K562 (cell line): ENCODE results near the gene KCTD11. TPM values are rescaled to one million over a fixed set of nuclear protein-coding genes. Genes with fewer than 3 reads are reported as not detected.

Source experiments
- ARID2 ChIP-seq: fragments of 450-650 bp; IDR thresholded peaks from 2 replicates; pipeline ENCODE4 v1.6.1; 2017; ENCODE audit warnings: antibody characterized with exemption, mild to moderate bottlenecking
- BCLAF1 ChIP-seq, 2 experiments: fragments of 450-650 bp in 1 of 2; IDR thresholded peaks; 2 replicates each; pipeline ENCODE4 v1.6.1; 2011 to 2017; ENCODE audit warnings: low read depth in 2 of 2, antibody characterized with exemption in 1 of 2, borderline replicate concordance in 1 of 2, low read length in 1 of 2, mild to moderate bottlenecking in 1 of 2, mixed read lengths in 1 of 2; ENCODE audit not compliant: control insufficient read depth in 1 of 2
- FOXJ2 ChIP-seq: fragments of 200-800 bp; sonication (Bioruptor generic); IDR thresholded peaks from 2 replicates; pipeline ENCODE4 v1.6.1; 2016; ENCODE audit warnings: missing genetic modification characterization, missing compliant biosample characterization
- GTF2E2 ChIP-seq: fragments of 200-800 bp; sonication (Bioruptor generic); IDR thresholded peaks from 2 replicates; pipeline ENCODE4 v1.6.1; 2016; ENCODE audit warnings: missing genetic modification characterization, missing compliant biosample characterization
- IFI16 ChIP-seq: fragments of 250-450 bp; sonication (Bioruptor Pico); IDR thresholded peaks from 2 replicates; pipeline ENCODE4 v2.1.2; 2022; ENCODE audit warnings: mild to moderate bottlenecking, inconsistent platforms
- KHSRP ChIP-seq: fragments of 450-650 bp; IDR thresholded peaks from 2 replicates; pipeline ENCODE4 v1.6.1; 2017
- MTA2 ChIP-seq: fragments of 450-650 bp; IDR thresholded peaks from 2 replicates; pipeline ENCODE4 v1.6.1; 2016; ENCODE audit warnings: low read depth
- MTA3 ChIP-seq: fragments of 450-650 bp; formaldehyde crosslinking; IDR thresholded peaks from 2 replicates; pipeline ENCODE4 v1.6.1; 2017; ENCODE audit warnings: mild to moderate bottlenecking, borderline replicate concordance
- MXI1 ChIP-seq: IDR thresholded peaks from 2 replicates; pipeline ENCODE4 v1.6.1; 2011; ENCODE audit warnings: low read depth, mild to moderate bottlenecking, improper control_type of control experiment, low read length
- SRF ChIP-seq, 2 experiments: fragments of 250-450, 450-650 bp in 1 of 2; sonication (Bioruptor Pico) in 1 of 2; sonication (generic) in 1 of 2; formaldehyde crosslinking; IDR thresholded peaks; 2 replicates each; pipeline versions ENCODE4 v1.5.0 to v1.5.1; 2020 to 2022; ENCODE audit warnings: mild to moderate bottlenecking in 1 of 2, missing genetic modification reagents in 1 of 2
- SRSF9 ChIP-seq: fragments of 200-400 bp; formaldehyde crosslinking; IDR thresholded peaks from 2 replicates; pipeline ENCODE4 v1.6.1; 2017; ENCODE audit warnings: low read depth, low read length, borderline replicate concordance
- TBL1XR1 ChIP-seq, 2 experiments: IDR thresholded peaks; 2 replicates each; pipeline ENCODE4 v1.6.1; 2012; ENCODE audit warnings: improper control_type of control experiment in 2 of 2, low read length in 2 of 2, mild to moderate bottlenecking in 1 of 2
- TBP ChIP-seq: optimal IDR thresholded peaks from 2 replicates; pipeline ENCODE3; 2011; ENCODE audit warnings: low read depth, low read length, improper control_type of control experiment
- TOE1 ChIP-seq, 2 experiments: fragments of 450-650 bp in 1 of 2; sonication (generic) in 1 of 2; formaldehyde crosslinking in 1 of 2; IDR thresholded peaks; 2 replicates each; pipeline versions ENCODE4 v1.7.1 to v1.8.0; 2016 to 2022; ENCODE audit warnings: borderline replicate concordance in 2 of 2, mild to moderate bottlenecking in 2 of 2, antibody characterized with exemption in 1 of 2, inconsistent platforms in 1 of 2, low read depth in 1 of 2, missing genetic modification reagents in 1 of 2, moderate library complexity in 1 of 2
- TRIM24 ChIP-seq, 2 experiments: fragments of 450-650 bp; IDR thresholded peaks; 2 replicates each; pipeline ENCODE4 v1.6.1; 2016
- TSC22D4 ChIP-seq: fragments of 450-650 bp; IDR thresholded peaks from 2 replicates; pipeline ENCODE4 v1.6.1; 2016; ENCODE audit warnings: missing genetic modification characterization, missing biosample characterization, control low read depth
- UBTF ChIP-seq, 2 experiments: IDR thresholded peaks; 2 replicates each; pipeline ENCODE4 v1.6.1; 2012; ENCODE audit warnings: improper control_type of control experiment in 2 of 2, low read depth in 2 of 2, low read length in 2 of 2, borderline replicate concordance in 1 of 2
- ZBTB7A ChIP-seq: IDR thresholded peaks from 2 replicates; pipeline ENCODE4 v1.6.1; 2011; ENCODE audit warnings: low read depth, mild to moderate bottlenecking, low read length, moderate library complexity, borderline replicate concordance; ENCODE audit not compliant: control insufficient read depth
- ZNF23 ChIP-seq: fragments of 250-450 bp; sonication (Bioruptor Pico); IDR thresholded peaks from 2 replicates; pipeline ENCODE4 v1.4.0; 2020; ENCODE audit warnings: mild to moderate bottlenecking
- ZNF24 ChIP-seq: fragments of 450-650 bp; IDR thresholded peaks from 2 replicates; pipeline ENCODE4 v1.6.1; 2016
- ZNF445 ChIP-seq: fragments of 250-450 bp; sonication (Bioruptor Pico); IDR thresholded peaks from 2 replicates; pipeline ENCODE4 v1.4.0; 2020; ENCODE audit warnings: low read depth, mild to moderate bottlenecking, moderate library complexity
- ZNF511 ChIP-seq: sonication (generic); formaldehyde crosslinking; IDR thresholded peaks from 2 replicates; pipeline ENCODE4 v1.8.0; 2022; ENCODE audit warnings: mild to moderate bottlenecking, missing genetic modification reagents
- polyA plus RNA-seq, 8 experiments: library from polyadenylated mRNA; depleted of rRNA in 4 of 8; stranded (reverse) in 5 of 8; unstranded in 3 of 8; fragments of >200 nt; fragmentation: Nextera tagmentation in 2 of 8; fragmentation: Illumina TruSeq in 1 of 8; extraction: Ambion mirVana in 2 of 8; extraction: Trizol in 1 of 8; gene quantifications; 2 replicates each; pipeline versions ENCODE4 v1.2.1 to v1.2.3, GENCODE V29; 2011 to 2014; ENCODE audit warnings: inconsistent platforms in 1 of 8, missing spikeins in 1 of 8
- total RNA-seq, 7 experiments: library from RNA; depleted of rRNA in 6 of 7; stranded (reverse); fragments of >200 nt in 6 of 7; fragmentation: Illumina TruSeq in 2 of 7; extraction: Trizol in 2 of 7; gene quantifications; 2 replicates each; pipeline versions ENCODE4 v1.2.1 to v1.2.3, GENCODE V29; 2011 to 2021; ENCODE audit warnings: low replicate concordance in 1 of 7

Gene KCTD11
- total and polyA plus RNA-seq, 9 of the 15 experiments (the other 6 are each of a cell fraction or from before 2014, with no cell fraction given): 0.01 to 3.2 (median 2.5) TPM; not detected in 1

DNA sequence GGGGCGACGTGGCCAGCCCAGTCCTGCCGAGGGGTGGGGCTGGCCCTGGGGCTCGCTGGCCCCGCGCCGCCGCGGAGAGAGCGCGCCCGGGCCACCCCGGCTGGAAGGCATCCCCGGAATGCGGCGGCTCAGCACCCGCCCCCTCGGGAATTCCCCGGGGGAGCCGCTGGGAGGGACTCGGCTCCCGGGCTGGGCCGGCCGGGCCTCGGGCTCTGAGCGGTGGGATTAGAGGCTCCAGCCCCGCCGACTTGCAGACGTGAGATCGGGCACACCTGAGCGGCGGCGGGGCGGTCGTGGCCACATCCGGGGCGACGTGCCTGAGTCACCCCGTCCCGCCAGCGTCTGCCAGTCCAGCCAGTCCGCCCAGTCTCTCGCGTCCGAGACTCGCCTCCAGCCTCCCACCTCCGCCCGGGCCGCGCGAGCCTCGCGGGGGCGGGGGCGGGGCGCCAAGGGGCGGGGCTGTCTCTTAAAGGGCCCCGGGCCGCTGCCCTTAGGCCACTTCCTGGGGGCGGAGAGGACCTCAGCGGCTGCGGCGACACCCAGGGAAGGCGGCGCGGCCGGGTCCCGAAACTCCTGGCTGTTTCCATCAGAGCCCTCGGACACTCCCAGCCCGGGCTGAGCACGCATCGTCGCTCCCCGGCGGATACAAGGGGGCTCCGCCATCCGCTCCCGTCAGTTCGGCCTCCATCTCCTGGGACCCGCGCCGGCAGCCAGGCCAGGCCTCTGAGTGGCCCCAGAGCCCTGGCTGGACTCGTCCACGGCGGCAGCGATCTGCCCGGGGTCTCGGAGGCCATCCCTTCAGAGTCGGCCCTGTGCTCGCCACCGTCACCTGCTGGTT, at the start of gene KCTD11 (continued):
- TF ChIP-seq SRF (CRISPR knock-in tag; IDR thresholded peaks at IDR 0.05) (no peak), ZNF23 (CRISPR knock-in tag) (no peak), MXI1 (no peak), ZNF24 (no peak), MTA2 (no peak), MTA3 (no peak), ZBTB7A (peak; percentile 70), SRSF9 (no peak), BCLAF1 (IDR thresholded peaks at IDR 0.05; ENCODE audit: borderline replicate concordance in 1 of 2, control insufficient read depth in 1 of 2, low read depth in 2 of 2, low read length in 1 of 2) (no peak), TSC22D4 (tag) (no peak), TRIM24 (IDR thresholded peaks at IDR 0.05) (no peak), ARID2 (no peak), KHSRP (no peak), UBTF (IDR thresholded peaks at IDR 0.05; ENCODE audit: borderline replicate concordance in 1 of 2, low read depth in 2 of 2, low read length in 2 of 2) (0 out of 4 replicates have a peak, but pooled peaks of 1 of the 2 experiments have one; percentile 28), ZNF511 (CRISPR knock-in tag) (no peak), TOE1 (IDR thresholded peaks at IDR 0.05; ENCODE audit: borderline replicate concordance) (0 out of 2 replicates have a peak, but pooled peaks have one; percentile 22), TOE1 (CRISPR knock-in tag; IDR thresholded peaks at IDR 0.05; ENCODE audit: borderline replicate concordance, low read depth) (no peak), TBP (peak; percentile 14), GTF2E2 (tag) (no peak), ZNF445 (CRISPR knock-in tag) (no peak), FOXJ2 (tag) (no peak), IFI16 (no peak), TBL1XR1 (IDR thresholded peaks at IDR 0.05; ENCODE audit: low read length in 2 of 2) (no peak)
